ENCODE data around the gene FUT2.
A peak's percentile ranks its signal among the peaks of the same experiment; 100 is the strongest.
"Not testable (repeated sequence)": the region's sequence is repeated elsewhere in the genome, so short reads cannot be mapped to it uniquely, and the experiment has no call there.

Gene FUT2

DNA sequence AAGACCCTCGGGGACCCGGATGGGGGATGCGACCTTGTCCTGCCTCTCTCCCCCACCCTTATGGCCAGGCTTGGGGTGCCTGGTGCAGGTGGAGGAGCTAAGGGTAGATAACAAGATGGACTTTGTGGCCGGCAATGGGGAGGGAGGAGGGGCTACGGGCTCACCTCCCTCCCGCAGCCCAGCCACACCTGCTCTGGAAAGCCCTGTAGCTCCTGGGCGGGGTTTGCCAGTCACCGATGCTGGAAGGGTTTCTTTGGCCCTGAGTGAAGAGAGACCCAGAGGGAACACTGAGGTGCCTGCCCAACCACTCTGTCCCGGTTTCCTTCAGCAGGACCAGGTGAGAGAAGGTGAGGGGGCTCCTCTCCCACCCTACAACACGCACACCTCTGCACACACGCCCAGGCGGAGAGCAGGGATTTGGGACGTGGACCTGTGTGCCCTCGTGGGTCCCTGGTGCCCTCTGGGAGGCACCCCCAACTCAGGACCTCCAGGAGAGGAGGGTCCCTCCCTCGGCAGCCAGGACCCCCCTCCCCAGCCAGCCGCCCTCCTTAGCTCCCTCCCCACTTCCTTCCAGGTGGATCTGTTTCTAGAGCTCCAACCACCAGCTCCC is at the start of gene FUT2:
TSS of gene FUT2 (plus strand) at position 229 of the 610 bp plus-strand sequence. CDS start 6,986 bp downstream, outside the sequence.
- DNase-seq (ENCODE audit: low read depth in 4 of 4, low spot score in 1 of 4), result no peak

DNA sequence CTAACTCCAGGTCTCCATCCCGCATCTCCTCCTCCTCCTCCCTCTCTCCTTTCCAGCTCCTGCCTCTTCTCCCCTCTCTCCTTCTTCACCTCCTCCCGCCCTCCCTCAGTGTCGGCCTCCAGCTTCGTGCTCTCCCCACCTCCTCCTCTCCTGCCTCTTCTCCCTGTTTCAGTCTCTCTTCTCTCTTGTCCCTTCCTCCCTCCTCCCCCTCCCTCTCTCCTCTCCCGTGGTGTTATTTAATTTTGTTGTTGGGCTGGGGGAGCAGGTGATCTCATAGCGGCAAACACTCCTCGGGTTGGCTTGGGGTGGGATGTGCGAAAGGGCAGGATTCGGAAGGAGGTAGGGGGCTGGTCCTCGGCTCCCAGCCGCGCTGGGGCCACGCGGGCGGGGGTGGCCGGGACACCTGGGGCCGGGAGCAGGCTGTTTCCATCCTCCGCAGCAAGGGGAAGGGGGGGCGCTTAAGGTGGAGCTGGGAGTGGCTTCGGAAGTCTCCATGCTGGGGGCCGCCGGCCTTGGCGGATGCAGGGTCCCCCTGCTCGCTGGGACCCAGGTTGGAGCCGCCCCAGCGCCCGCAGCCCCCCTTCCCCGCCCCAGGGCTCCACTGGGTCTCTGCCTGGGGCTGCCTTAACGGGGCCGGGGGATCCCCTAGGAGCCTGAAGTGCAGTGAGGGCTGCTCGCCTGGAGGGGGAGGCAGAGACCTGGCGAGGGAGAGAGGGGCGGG is 49.6 kb upstream of the FUT2 start, which contains the start of gene CA11:
TSS of gene CA11 (minus strand) at position 187 of the 721 bp plus-strand sequence. CDS start 555 bp downstream, outside the sequence.
- peak in 3 of 4 experiments; percentile 82 to 90 (median 82) for DNase-seq (ENCODE audit: low read depth in 4 of 4, low spot score in 1 of 4)

DNA sequence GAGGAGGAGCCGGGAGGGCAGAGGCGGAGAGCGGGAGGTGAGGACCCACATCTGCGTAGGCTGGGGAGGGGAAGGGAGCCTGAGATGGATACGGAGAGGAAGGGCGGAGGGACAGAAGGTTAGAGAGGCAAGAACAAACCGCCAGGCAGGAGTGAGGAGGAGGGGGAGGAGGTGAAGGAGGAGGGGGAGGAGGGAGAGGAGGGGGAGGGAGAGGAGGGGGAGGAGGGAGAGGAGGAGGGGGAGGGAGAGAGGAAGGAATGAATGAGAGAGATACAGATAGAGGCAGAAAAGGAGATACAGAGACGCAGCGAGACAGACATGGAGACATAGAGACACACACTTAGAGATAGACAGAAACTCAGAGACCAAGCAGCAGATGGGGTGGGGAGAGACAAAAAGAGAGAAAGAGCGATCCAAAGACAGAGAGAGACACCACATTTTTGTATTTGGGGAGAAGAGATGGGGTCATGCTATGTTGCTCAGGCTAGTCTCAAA is 49.0 kb upstream of the FUT2 start:
- DNase-seq (ENCODE audit: low read depth in 4 of 4, low spot score in 1 of 4), result no peak

DNA sequence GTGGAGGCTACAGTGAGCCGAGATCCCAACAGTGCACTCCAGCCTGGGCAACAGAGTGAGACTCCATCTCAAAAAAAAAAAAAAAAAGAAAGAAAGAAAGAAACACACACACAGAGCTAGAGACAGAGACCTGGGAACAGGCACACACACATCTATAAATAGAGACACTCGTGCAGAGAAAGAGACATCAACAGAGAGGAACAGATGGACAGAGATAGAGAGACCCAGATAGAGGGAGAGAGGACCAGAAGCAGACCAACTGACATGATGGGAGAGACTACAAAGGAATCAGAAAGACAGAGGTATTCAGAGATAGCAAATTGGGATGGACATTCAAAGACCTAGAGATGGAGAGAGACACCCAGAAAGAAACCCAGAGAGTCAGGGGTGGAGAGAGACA is 47.6 kb upstream of the FUT2 start:
- DNase-seq (ENCODE audit: low read depth in 4 of 4, low spot score in 1 of 4), result no peak

DNA sequence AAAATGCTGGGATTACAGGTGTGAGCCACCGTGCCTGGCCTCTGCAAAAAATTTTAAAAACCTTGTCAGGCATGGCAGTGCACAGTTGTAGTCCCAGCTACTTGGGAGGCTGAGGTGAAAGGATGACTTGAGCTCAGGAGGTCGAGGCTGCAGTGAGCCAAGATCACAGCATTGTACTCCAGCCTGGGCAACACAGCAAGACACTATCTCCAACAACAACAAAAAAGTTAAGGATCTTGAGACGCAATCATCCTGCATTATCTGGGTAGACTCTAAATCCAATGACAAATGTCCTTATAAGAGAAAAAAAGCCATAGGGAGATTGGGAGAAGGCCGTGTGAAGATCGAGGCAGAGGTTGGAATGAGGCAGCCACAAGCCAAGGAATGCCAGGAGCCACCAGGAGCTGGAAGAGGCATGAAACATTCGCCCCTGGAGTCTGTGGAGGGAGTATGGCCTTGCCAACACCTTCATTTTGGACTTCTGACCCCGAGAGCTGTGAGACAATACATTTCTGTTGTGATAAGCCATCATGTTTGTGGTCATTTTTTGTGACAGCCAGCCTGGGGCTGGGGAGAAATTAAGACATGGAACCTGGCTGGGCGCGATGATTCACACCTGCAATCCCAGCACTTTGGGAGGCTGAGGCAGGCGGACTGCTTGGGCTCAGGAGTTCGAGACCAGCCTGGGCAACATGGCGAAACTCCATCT is 44.6 kb upstream of the FUT2 start:
- no peak for DNase-seq (ENCODE audit: low read depth in 4 of 4, low spot score in 1 of 4)

DNA sequence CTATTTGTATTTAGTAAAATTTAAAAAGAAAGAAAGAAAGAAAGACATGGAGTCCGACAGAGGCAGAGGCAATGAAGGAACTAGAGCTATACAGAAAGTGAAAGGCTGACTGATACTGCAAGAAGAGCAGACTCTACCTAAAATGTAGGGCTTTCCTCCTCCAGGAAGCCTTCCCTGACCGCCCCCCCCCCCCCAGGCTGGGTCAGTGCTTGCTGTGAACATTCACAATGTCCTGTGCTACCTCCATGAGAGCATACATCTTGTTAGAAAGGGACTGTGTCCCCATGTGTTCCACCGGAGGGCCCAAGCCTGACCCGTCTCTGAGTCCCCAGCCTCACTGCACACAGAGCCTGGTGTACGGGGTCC is 44.1 kb upstream of the FUT2 start:
- DNase-seq (ENCODE audit: low read depth in 4 of 4, low spot score in 1 of 4), result no peak

DNA sequence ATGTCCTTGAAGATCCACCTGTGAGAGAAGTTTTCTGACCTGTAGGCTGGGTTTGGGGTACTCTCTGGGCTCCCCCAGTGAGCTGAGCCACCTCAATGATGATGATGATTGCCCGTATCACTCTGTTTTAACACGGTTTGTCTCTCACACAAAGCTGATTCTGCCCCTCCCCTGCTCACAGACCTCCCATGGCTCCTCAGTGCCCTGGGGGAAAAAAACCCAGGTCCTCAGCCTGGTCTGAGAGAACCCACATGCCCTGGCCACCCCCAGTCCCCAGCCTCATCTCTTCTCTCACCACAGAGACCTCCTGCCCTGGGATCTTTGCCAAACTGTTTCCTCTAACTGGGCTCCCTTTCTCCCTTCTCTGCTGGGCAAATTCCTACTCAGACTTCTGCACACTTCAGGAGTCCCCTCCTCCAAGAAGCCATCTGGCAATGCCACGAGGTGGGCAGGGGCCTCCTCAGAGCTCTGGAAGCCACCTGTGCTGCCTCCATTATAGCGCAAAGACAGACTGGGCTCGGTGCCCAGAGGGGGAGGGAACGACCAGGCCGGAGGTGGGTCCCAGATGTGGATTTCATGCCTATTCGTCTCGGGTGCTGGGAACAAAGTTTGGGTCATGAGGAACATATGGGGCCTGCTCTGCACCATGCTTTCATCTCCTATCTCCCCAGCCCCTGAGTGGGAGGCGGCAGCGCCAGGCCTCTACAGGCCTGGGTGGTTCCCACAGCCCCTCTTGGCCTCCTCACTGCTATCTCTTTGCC is 41.3 kb upstream of the FUT2 start:
- no peak for DNase-seq (ENCODE audit: low read depth in 4 of 4, low spot score in 1 of 4)

DNA sequence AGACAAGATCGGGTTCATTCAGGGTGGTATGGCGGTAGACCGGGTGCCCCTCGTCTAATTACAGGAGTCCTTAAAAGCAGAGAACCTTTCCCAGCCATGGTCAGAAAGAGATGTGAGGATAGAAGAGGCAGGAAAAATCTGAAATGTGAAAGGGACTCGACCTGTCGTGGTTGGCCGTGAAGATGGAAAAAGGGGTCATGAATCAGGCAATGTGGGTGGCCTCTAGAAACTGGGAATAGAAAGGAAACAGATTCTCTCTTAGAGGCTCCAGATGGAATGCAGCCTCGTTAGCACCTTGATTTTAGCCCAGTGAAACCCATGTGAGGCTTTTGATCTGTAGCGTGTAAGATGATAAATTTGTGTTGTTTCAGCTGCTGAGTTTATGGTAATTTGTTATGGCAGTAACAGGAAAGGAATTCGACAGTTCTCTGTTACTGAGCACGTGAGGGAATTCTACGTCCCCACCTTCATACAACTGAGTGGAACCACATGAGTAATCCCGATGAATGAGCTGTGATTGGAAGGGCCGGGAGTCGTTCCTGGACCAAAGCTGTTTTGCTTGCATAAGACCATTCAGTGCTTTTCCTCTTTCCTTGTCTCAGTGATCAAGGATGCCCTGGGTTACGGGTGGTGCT is 38.8 kb upstream of the FUT2 start:
- no peak for DNase-seq (ENCODE audit: low read depth in 4 of 4, low spot score in 1 of 4)

DNA sequence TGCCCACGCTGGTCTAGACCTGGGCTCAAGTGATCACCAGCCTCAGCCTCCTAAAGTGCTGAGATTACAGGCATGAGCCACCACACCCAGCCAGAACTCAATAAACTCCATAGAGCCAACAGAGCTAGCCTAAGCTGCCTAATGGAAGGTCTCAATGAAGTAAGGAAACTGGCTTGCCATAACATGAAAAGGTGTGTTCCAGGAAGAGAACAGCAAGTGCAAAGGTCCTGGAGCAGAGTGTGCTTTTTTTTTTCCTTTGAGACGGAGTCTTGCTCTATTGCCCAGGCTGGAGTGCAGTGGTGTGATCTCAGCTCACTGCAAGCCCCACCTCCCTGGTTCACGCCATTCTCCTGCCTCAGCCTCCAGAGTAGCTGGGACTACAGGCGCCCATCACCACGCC is 37.9 kb upstream of the FUT2 start:
- not testable (repeated sequence) for DNase-seq (ENCODE audit: low read depth in 4 of 4, low spot score in 1 of 4)

DNA sequence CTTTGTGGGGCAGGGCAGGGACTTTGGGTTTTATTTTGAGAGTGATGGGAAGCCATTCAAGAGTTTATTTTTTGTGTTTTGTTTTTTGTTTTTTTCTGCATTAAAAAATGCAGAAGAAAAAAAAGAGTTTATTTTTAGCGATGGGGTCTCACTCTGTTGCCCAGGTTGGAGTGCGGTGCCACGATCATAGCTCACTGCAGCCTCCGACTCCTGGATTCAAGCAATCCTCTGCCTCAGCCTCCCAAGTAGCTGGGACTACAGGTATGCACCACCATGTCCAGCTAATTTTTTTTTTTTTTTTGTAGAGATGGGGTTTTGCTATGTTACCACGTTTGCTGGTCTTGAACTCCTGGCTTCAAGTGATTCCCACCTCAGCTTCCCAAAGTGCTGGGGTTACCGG is 37.3 kb upstream of the FUT2 start:
- DNase-seq (ENCODE audit: low read depth in 4 of 4, low spot score in 1 of 4), result no peak

DNA sequence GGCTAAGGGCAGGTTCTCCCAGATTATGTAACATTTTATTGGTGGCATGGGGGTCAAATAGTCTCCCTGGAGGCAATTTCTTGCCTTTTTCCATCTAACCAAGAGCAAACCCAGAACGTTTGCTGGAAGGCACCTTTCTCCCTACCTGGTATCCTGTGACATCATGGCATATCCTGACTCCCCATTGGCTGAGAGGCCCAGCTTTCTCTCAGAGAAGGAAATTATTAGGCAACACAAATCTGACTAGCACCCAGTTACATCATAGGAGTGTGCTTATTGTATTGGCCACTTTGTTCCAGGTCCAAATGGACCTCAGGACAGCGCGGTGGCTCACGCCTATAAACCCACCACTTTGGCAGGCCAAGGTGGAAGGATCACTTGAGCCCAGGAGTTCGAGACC is 36.0 kb upstream of the FUT2 start:
- DNase-seq (ENCODE audit: low read depth in 4 of 4, low spot score in 1 of 4), result no peak

DNA sequence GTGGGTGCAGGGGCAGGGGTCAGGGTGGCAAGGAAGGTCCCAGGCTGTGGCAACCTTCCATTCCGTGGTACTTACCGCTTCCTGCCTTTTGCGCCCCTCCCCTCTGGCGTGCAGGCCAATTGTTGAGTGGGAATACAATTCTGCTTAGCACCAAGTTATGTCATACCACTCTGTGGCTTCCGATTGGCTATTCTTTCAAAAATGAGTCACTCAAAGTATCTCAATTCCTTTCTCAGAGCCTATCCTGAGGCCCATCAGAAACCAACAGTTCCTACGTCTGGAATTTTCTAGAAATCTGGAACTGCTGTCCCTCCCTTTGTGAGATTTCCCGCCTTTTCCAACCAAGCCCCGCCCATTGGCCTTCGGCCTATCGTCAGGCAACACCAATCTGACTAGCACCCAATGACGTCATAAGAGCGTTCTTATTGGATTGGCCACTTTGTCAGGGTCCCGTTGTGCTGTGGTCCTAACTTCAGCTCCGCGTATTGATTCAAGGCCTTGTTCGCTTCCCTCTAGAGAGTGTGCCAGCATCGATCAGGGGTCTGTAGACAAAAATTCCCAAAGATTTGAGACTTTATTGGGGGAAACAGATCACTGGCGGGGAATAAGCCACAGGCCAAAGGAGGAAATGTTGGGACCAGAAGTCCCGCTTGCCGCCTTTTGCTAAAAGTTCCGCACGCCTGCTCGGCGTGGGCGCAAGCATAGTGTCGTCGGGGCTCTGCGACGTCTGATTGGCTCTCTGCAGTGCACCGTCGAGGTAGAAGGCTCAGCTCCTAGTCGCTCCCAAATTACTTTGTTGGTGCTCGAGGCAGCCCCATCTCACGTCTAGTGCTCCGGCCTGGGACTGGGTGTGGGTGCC is 34.7 kb upstream of the FUT2 start:
- DNase-seq (ENCODE audit: low read depth in 4 of 4, low spot score in 1 of 4), result peak; percentile 52 to 76 (median 73)

DNA sequence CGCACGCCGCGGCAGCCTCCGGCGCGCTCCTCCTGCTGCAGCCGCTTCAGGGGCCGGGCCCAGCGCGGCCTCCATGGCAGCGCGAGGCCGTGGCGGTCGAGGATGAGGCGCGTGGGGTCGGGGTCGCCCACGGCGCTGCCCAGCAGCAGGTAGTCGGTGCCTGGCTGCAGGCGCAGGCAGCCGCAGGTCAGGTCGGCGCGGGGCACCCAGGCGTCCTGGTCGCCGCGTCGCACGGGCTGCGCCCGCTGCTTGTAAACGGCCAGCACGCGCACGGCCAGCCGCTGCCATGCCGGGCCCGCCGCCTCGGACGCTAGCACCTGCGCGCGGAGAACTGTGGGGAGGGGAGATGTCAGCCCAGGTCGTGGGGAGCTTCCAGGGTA is 34.1 kb upstream of the FUT2 start:
- DNase-seq (ENCODE audit: low read depth in 4 of 4, low spot score in 1 of 4), result no peak

DNA sequence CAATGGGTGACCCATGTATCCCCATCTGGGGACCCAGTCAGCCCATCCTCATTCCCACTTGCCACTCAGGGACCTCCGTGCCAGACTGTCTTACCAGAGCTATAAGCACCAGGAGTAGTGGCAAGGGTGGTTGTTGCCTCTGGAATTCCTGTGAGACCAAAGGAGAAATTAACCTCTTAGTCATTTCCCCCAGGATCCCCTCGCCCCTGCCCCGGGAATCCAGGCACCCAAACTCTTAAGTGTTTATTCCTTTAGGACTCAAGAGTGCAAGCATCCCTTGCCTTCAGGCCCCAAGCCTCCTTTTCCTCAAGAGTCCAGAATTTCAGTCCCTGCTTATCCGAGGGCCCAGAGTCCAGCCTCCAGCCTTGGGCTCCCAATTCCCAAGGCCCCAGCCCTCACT is 32.1 kb upstream of the FUT2 start:
- no peak for DNase-seq (ENCODE audit: low read depth in 4 of 4, low spot score in 1 of 4)

DNA sequence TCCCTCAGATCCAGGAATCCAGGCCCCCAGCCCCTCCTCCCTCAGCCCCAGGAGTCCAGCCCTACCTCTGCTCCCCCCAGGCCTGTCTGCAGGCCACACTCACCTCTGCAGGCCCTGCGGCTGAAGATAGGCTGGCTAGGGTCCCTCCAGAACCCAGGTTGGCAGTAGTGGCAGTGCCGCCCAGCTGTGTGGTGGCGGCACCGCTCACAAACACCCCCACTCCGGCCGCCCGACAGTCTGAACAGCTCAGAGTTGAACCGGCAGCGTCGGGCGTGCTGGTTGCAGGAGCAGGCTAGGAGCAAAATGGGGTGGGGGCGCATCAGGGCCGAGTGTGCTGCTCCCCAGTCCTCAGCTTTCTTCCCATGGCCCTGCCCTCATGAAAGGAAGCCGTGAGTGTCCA is 31.3 kb upstream of the FUT2 start:
- DNase-seq (ENCODE audit: low read depth in 4 of 4, low spot score in 1 of 4), result no peak

DNA sequence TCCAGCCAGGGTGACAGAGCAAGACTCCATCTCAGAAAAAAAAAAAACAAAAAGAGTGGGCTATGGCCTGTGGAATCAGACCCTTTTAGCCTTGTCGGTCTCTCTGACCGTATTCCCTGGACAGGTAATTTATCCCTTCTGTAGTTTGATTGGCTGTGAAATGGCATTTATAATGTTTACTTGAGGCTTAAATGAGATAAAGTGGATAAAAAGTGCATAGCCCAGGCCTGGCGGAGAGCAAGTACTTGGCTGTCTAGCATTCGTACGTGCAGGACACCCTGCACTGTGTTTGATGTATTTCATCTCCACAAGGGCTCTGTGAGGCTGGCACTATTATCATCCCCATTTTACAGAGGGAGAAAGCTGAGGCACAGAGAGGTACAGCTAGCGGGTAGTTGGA is 30.0 kb upstream of the FUT2 start:
- DNase-seq (ENCODE audit: low read depth in 4 of 4, low spot score in 1 of 4), result no peak

DNA sequence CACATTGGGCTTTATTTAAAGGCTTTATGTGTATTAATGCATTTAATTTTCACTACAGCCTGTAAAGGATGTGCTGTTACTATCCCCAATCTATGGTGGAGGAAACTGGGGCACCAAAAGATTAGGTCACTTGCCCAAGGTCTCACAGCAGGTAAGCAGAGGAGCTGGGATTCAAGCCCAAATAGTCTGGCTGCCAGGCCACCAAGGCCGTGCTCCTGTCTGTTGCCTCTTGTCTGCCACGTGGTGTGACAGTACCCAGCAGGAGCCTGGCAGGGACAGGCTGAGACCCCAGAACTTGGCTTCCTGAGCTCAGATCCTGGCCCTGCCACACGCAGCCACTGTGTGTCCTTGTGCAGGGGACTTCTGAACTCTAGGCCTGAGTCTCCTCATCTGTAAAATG is 27.4 kb upstream of the FUT2 start:
- DNase-seq (ENCODE audit: low read depth in 4 of 4, low spot score in 1 of 4), result no peak

DNA sequence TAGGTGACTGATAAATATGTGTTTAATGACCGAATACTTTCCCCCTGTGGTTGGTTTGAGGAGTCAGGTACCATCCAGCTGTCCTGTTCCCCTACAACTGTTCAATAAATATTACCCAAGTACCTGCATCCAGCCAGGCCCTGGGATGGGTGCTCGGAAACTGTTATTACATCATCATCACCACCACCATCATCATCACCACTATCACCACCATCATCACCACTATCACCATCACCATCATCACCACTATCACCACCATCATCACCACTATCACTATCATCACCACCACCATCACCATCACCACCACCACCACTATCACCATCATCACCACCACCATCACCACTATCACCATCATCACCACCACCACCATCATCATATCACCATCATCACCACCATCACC is 27.0 kb upstream of the FUT2 start:
- DNase-seq (ENCODE audit: low read depth in 4 of 4, low spot score in 1 of 4), result no peak

DNA sequence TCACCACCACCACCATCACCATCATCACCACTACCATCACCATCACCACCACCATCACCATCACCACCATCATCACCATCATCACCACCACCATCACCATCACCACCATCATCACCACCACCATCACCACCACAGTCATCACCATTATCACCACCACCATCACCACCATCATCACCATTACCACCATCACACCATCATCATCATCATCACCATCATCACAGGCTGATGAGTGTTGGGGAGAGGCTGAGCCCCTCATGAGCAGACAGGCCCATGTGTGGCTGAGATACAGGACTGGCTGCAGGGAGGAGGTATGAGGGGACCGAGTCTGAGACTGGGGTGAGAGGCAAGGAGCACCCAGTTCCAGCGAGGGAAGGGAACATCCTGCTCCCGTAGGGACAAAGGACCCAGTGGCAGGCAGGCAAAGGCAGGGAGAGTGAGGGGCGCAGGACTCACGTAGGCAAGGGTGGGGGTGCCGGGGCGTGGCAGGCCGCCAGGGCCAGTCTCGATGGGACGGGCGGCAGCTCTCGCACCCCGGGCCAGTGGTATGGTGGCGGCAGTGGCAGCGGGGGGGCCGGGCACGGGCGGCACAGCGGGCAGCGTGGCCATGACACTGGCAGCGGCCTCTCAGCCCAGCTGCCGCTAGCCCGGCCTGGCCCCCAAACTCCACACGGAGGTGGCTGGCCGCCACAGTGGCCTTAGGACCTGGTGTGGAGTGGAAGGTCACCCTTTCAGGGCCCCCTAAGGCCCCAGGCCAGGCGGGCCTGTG is 25.7 kb upstream of the FUT2 start:
- no peak for DNase-seq (ENCODE audit: low read depth in 4 of 4, low spot score in 1 of 4)
